GM23338 (cell line): Measurements from ENCODE around the gene SMIM26. TPM values are rescaled to one million over a fixed set of nuclear protein-coding genes. Genes with fewer than 3 reads are reported as not detected.

Experiments
- ATAC-seq: fragments of 200-7000 bp; cut with Tn5 transposase; 3 replicates; pipeline ENCODE4 v1.9.1; 2020
- DNase-seq: peaks from one replicate; pipeline ENCODE4 v3.0.0-alpha.2; 2015; ENCODE audit warnings: low spot score
- H2AFZ ChIP-seq: fragments of 200-600 bp; sonication (generic); 2 replicates; pipeline ENCODE4 v1.8.0; 2016; ENCODE audit warnings: antibody characterized with exemption, mild to moderate bottlenecking, moderate library complexity
- H3F3A ChIP-seq: fragments of 200-600 bp; sonication (generic); replicated peaks from 2 replicates; pipeline ENCODE4 v1.8.0; 2017; ENCODE audit warnings: antibody characterized with exemption, mixed run types, low read depth
- H3K27ac ChIP-seq: fragments of 200-600 bp; sonication (generic); 2 replicates; pipeline ENCODE4 v1.6.1; 2016; ENCODE audit warnings: low read depth
- H3K27me3 ChIP-seq: fragments of 200-600 bp; sonication (generic); 2 replicates; pipeline ENCODE4 v1.8.0; 2016; ENCODE audit warnings: mild to moderate bottlenecking, mixed run types, moderate library complexity; ENCODE audit not compliant: insufficient read depth
- H3K36me3 ChIP-seq: fragments of 200-600 bp; sonication (generic); 2 replicates; pipeline ENCODE4 v1.8.0; 2016; ENCODE audit warnings: mild to moderate bottlenecking; ENCODE audit not compliant: insufficient read depth
- H3K4me1 ChIP-seq: fragments of 200-600 bp; sonication (generic); 2 replicates; pipeline ENCODE4 v1.8.0; 2016; ENCODE audit warnings: mild to moderate bottlenecking, moderate library complexity; ENCODE audit not compliant: insufficient read depth
- H3K4me2 ChIP-seq: fragments of 200-600 bp; sonication (generic); 2 replicates; pipeline ENCODE4 v1.7.1; 2017; ENCODE audit warnings: mixed run types
- H3K4me3 ChIP-seq: fragments of 200-600 bp; sonication (generic); 2 replicates; pipeline ENCODE4 v1.6.1; 2016; ENCODE audit warnings: mixed run types
- H3K79me2 ChIP-seq: fragments of 200-600 bp; sonication (generic); replicated peaks from 2 replicates; pipeline ENCODE4 v1.8.0; 2017; ENCODE audit warnings: mild to moderate bottlenecking; ENCODE audit not compliant: insufficient read depth
- H3K9me2 ChIP-seq: fragments of 200-600 bp; sonication (generic); 2 replicates; pipeline ENCODE4 v1.8.0; 2017; ENCODE audit not compliant: insufficient read depth
- H4K20me1 ChIP-seq: fragments of 200-600 bp; sonication (generic); replicated peaks from 2 replicates; pipeline ENCODE4 v1.8.0; 2017; ENCODE audit warnings: mild to moderate bottlenecking; ENCODE audit not compliant: insufficient read depth
- H3K27ac Mint-ChIP-seq: 2 replicates; pipeline ENCODE4 v1.8.0; 2020; ENCODE audit warnings: inconsistent platforms, mild to moderate bottlenecking, moderate library complexity, mixed read lengths
- H3K27me3 Mint-ChIP-seq: 3 replicates; pipeline ENCODE4 v1.8.0; 2022; ENCODE audit warnings: low read depth, mild to moderate bottlenecking, moderate library complexity, mixed read lengths, inconsistent platforms; ENCODE audit not compliant: insufficient read depth, poor library complexity
- H3K36me3 Mint-ChIP-seq: 3 replicates; pipeline ENCODE4 v1.8.0; 2021; ENCODE audit warnings: low read depth, mild to moderate bottlenecking, inconsistent platforms, moderate library complexity, mixed read lengths
- H3K4me1 Mint-ChIP-seq: 3 replicates; pipeline ENCODE4 v1.8.0; 2020; ENCODE audit warnings: mild to moderate bottlenecking, inconsistent platforms, mixed read lengths
- H3K4me3 Mint-ChIP-seq: 3 replicates; pipeline ENCODE4 v1.8.0; 2021; ENCODE audit warnings: moderate library complexity, mild to moderate bottlenecking, inconsistent platforms, mixed read lengths
- H3K9me3 Mint-ChIP-seq: 3 replicates; pipeline ENCODE4 v1.8.0; 2020; ENCODE audit warnings: moderate library complexity, mild to moderate bottlenecking, inconsistent platforms, mixed read lengths
- CREB1 ChIP-seq: fragments of 250-450 bp; sonication (Bioruptor Pico); IDR thresholded peaks from 2 replicates; pipeline ENCODE4 v1.5.0; 2020; ENCODE audit warnings: low read depth, mild to moderate bottlenecking, moderate library complexity
- CTCF ChIP-seq, 2 experiments: fragments of 200-600 bp in 1 of 2; sonication (generic) in 1 of 2; conservative IDR thresholded peaks; 2 replicates each; pipeline versions ENCODE4 v1.5.1 to v1.6.1; 2016 to 2017; ENCODE audit warnings: antibody characterized with exemption in 2 of 2, low read depth in 2 of 2, mild to moderate bottlenecking in 2 of 2, moderate library complexity in 1 of 2
- ETS1 ChIP-seq: IDR thresholded peaks from 2 replicates; pipeline ENCODE4 v1.6.1; 2016; ENCODE audit warnings: antibody characterized with exemption
- EZH2 ChIP-seq: fragments of 200-600 bp; sonication (generic); IDR thresholded peaks from one replicate; pipeline ENCODE4 v1.8.0; 2017; ENCODE audit warnings: antibody characterized with exemption, mild to moderate bottlenecking, low read depth; ENCODE audit not compliant: unreplicated experiment
- STAT1 ChIP-seq: IDR thresholded peaks from one replicate; pipeline ENCODE4 v1.6.1; 2016; ENCODE audit warnings: antibody characterized with exemption; ENCODE audit not compliant: unreplicated experiment
- ZNF462 ChIP-seq: fragments of 250-450 bp; sonication (Bioruptor Pico); IDR thresholded peaks from 2 replicates; pipeline ENCODE4 v1.5.0; 2020; ENCODE audit warnings: mild to moderate bottlenecking, moderate library complexity
- polyA plus RNA-seq: library from polyadenylated mRNA; unstranded; fragments of >200 nt; fragmentation: Nextera tagmentation; extraction: Ambion mirVana; gene quantifications from 2 replicates; pipeline ENCODE4 v1.2.1, GENCODE V29; 2016
- total RNA-seq: library from RNA; depleted of rRNA; stranded (reverse); fragments of >200 nt; shearing (Covaris generic); gene quantifications from 2 replicates; pipeline ENCODE4 v1.2.3, GENCODE V29; 2014

SMIM26 gene
- total and polyA plus RNA-seq, 2 experiments from 2014 or later, result 94.3 to 308 TPM

- TF ChIP-seq CTCF (conservative IDR thresholded peaks at IDR 0.05; ENCODE audit: low read depth in 2 of 2), result no peak
- no peak for TF ChIP-seq STAT1
- no peak for TF ChIP-seq EZH2
- no peak for TF ChIP-seq CREB1 (CRISPR knock-in tag)
Observed at GRCh38 chr20:18533491-18533890, 33.7 kb upstream of the SMIM26 start (continued).

- H3K27ac Mint-ChIP-seq, result no peak overlapping the region
- H3K4me1 ChIP-seq, result no peaks in the 10 kb centered on the region
- H3K9me2 ChIP-seq, result no peaks in the 10 kb centered on the region
- peaks cover 84% of the 10 kb centered on the region for H3K36me3 Mint-ChIP-seq
- H3K27me3 Mint-ChIP-seq, result peaks cover 3% of the 10 kb centered on the region
- no peak overlapping the region for H3K27ac ChIP-seq
- no peak overlapping the region for H2AFZ ChIP-seq
- H3K4me2 ChIP-seq, result no peak overlapping the region
- TF ChIP-seq ETS1, result no peak
- no peak for TF ChIP-seq ZNF462
- no peak for DNase-seq
- H3K36me3 ChIP-seq, result peaks cover 53% of the 10 kb centered on the region
- H3K9me3 Mint-ChIP-seq, result no peaks in the 10 kb centered on the region
- H3K27me3 ChIP-seq, result no peaks in the 10 kb centered on the region
- no peak for ATAC-seq
- H3K79me2 ChIP-seq, result no peaks in the 10 kb centered on the region
- no peak overlapping the region for H3K4me3 ChIP-seq
- H4K20me1 ChIP-seq, result peaks cover 4% of the 10 kb centered on the region
- H3F3A ChIP-seq, result no peaks in the 10 kb centered on the region
- no peak overlapping the region for H3K4me3 Mint-ChIP-seq
- no peaks in the 10 kb centered on the region for H3K4me1 Mint-ChIP-seq
Observed at GRCh38 chr20:18533978-18534644, 33.1 kb upstream of the SMIM26 start.
